Measurements from ENCODE around the gene HCAR1. TPM values are rescaled to one million over a fixed set of nuclear protein-coding genes. Genes with fewer than 3 reads are reported as not detected.
A peak's percentile ranks its signal among the peaks of the same experiment; 100 is the strongest.

HCAR1 gene
- total and polyA plus RNA-seq, 12 donors = 0.07 to 0.34 (median 0.14) TPM; not detected in 2

DNA sequence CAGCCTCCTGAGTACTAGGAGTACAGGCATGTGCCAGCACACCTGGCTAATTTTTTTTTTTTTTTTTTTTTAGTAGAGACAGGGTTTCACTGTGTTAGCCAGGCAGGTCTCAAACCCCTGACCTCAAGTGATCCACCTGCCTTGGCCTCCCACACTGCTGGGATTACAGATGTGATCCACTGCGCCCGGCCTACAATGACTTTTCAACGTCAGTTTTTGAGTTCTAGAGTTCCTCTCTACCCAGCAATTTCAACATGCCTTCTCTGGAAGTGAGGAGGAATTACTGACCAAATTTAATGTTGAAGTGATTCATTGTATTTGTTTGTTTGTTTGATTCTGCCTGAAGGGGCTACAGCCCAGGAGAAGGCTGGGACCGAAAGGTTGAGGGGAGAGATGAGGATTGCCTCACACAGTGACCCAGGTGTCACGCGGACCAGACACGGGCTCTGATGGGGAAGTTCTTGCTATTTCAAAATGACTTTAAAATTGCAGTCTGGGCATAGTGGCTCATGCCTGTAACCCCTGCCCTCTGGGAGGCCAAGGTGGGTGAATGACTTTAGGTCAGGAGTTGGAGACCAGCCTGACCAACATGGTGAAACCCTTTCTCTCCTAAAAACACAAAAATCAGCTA lies 13.4 kb upstream of the HCAR1 start:
- H3K27me3 ChIP-seq = no peaks in the 10 kb centered on the region
- peak in 1 of 7 donors; percentile 26 for DNase-seq
- no peak overlapping the region for H3K27ac ChIP-seq
- no peak for TF ChIP-seq POLR2A (IDR thresholded peaks at IDR 0.05)
- TF ChIP-seq, protein P1, sequence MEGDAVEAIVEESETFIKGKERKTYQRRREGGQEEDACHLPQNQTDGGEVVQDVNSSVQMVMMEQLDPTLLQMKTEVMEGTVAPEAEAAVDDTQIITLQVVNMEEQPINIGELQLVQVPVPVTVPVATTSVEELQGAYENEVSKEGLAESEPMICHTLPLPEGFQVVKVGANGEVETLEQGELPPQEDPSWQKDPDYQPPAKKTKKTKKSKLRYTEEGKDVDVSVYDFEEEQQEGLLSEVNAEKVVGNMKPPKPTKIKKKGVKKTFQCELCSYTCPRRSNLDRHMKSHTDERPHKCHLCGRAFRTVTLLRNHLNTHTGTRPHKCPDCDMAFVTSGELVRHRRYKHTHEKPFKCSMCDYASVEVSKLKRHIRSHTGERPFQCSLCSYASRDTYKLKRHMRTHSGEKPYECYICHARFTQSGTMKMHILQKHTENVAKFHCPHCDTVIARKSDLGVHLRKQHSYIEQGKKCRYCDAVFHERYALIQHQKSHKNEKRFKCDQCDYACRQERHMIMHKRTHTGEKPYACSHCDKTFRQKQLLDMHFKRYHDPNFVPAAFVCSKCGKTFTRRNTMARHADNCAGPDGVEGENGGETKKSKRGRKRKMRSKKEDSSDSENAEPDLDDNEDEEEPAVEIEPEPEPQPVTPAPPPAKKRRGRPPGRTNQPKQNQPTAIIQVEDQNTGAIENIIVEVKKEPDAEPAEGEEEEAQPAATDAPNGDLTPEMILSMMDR (IDR thresholded peaks at IDR 0.05) = no peak
- H3K36me3 ChIP-seq (replicated peaks in 1 of 2) = no peaks in the 10 kb centered on the region
- H3K4me3 ChIP-seq = no peak overlapping the region
- H3K9me3 ChIP-seq (replicated peaks in 1 of 3) = no peaks in the 10 kb centered on the region
- no peaks in the 10 kb centered on the region for H3K4me1 ChIP-seq (replicated peaks in 1 of 2)
- 81 to 87% (median 84%) methylated on average over 7 of the region's 7 CpGs for WGBS, 4 donors
- intact Hi-C loops (cut with DNase I) = no loop called here

DNA sequence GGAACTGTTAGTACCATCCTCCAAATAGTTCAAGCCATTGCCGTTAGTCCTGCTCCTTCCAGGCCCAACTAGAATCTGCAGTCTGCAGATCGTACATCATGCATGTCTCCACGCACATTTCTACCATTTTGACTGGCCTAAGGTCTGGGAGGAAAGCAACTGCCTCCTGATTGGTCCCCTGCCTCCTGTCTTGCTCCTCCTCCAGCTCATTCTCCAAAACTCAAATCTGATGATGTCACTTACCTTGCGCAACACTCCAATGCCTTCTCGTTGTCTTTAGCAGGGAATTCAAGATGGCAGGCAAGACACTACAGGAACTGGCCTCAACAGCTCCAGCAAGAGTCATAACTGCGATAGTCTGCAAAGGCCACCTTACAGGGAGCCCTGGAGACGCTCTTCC lies 9.7 kb upstream of the HCAR1 start:
- H3K27me3 ChIP-seq = no peaks in the 10 kb centered on the region
- intact Hi-C loops (cut with DNase I) = no loop called here
- H3K9me3 ChIP-seq (replicated peaks in 1 of 3) = no peaks in the 10 kb centered on the region
- 91 to 95% (median 93%) methylated on average over 7 of the region's 7 CpGs for WGBS, 4 donors
- H3K4me1 ChIP-seq (replicated peaks in 1 of 2) = no peaks in the 10 kb centered on the region
- TF ChIP-seq, protein P1 (IDR thresholded peaks at IDR 0.05) = no peak
- no peak for TF ChIP-seq POLR2A (IDR thresholded peaks at IDR 0.05)
- H3K36me3 ChIP-seq (replicated peaks in 1 of 2) = no peaks in the 10 kb centered on the region
- DNase-seq = no peak
- H3K4me3 ChIP-seq = no peak overlapping the region
- no peak overlapping the region for H3K27ac ChIP-seq

DNA sequence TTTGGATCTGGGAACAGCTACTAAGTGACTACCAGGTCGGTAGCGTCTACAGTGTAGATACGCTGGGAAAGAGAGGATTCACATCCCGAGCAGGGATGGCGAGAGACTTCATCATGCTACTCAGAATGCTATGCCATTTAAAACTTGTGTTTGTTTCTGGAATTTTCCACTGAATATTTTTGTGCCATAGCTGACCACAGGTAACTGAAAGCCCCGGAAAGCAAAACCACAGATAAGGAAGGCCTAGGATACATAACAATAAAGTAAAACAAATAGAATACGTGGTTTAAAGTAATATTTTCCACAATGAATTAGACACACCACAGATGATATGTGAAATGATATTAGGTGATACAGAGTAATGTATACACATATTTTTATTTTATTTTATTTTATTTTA lies 7.9 kb upstream of the HCAR1 start:
- no peak overlapping the region for H3K27ac ChIP-seq
- no peak overlapping the region for H3K4me3 ChIP-seq
- H3K9me3 ChIP-seq (replicated peaks in 1 of 3) = no peaks in the 10 kb centered on the region
- no peak for TF ChIP-seq POLR2A (IDR thresholded peaks at IDR 0.05)
- TF ChIP-seq, protein P1 (IDR thresholded peaks at IDR 0.05) = no peak
- no peak for DNase-seq
- no peaks in the 10 kb centered on the region for H3K27me3 ChIP-seq
- WGBS, 4 donors = 82 to 90% (median 86%) methylated on average over 7 of the region's 7 CpGs
- intact Hi-C loops (cut with DNase I) = no loop called here
- H3K36me3 ChIP-seq (replicated peaks in 1 of 2) = no peaks in the 10 kb centered on the region
- no peaks in the 10 kb centered on the region for H3K4me1 ChIP-seq (replicated peaks in 1 of 2)

DNA sequence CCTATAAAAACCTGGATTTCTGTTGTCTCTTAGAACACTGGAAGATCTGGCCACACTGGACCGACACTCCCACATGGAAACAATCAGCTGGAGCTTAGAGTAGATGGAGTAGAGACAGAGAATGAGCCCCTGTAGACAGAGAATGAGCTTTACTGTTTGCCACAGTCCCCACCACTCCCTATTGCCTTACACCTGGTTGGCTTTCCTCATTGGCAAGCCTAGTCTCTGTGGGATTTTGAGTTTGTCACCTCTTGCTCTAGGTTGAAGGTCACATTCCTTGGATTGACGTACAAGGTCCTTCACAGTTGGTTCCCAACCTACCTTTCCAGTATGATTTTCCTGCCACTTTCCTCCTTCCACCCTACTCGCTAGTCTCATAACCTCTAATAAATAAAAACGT lies 2.0 kb upstream of the HCAR1 start:
- intact Hi-C loops (cut with DNase I) = no loop called here
- H3K4me3 ChIP-seq = no peak overlapping the region
- H3K4me1 ChIP-seq (replicated peaks in 1 of 2) = no peaks in the 10 kb centered on the region
- TF ChIP-seq, protein P1 (IDR thresholded peaks at IDR 0.05) = no peak
- no peak for TF ChIP-seq POLR2A (IDR thresholded peaks at IDR 0.05)
- no peaks in the 10 kb centered on the region for H3K36me3 ChIP-seq (replicated peaks in 1 of 2)
- WGBS, 4 donors = 78 to 87% (median 82%) methylated on average over 4 of the region's 4 CpGs
- DNase-seq = no peak
- no peaks in the 10 kb centered on the region for H3K27me3 ChIP-seq
- H3K9me3 ChIP-seq (replicated peaks in 1 of 3) = no peaks in the 10 kb centered on the region
- H3K27ac ChIP-seq = no peak overlapping the region
